Astrocyte (in vitro differentiated cells and primary cell): Measurements from ENCODE around the gene TSEN2. TPM values are rescaled to one million over a fixed set of nuclear protein-coding genes. Genes with fewer than 3 reads are reported as not detected.

Source experiments
- DNase-seq: peaks from one replicate; pipeline ENCODE4 v3.0.0-alpha.2; 2010; ENCODE audit warnings: low read depth
- FAIRE-seq: peaks from 2 replicates; lab custom pipeline; 2011; peaks lifted over from hg19 to GRCh38; lab: Jason Lieb, UNC
- H2AFZ ChIP-seq: 2 replicates; pipeline ENCODE4 v1.6.0; 2012; ENCODE audit warnings: low read depth, low read length, inconsistent platforms
- H3K27ac ChIP-seq: 2 replicates; pipeline ENCODE4 v1.5.1; 2011; ENCODE audit warnings: low read depth, low read length, inconsistent platforms
- H3K27me3 ChIP-seq: 2 replicates; pipeline ENCODE4 v1.6.0; 2011; ENCODE audit warnings: low read length, inconsistent platforms; ENCODE audit not compliant: insufficient read depth
- H3K36me3 ChIP-seq: 2 replicates; pipeline ENCODE4 v1.5.1; 2011; ENCODE audit warnings: low read length, inconsistent platforms; ENCODE audit not compliant: insufficient read depth
- H3K4me1 ChIP-seq: 2 replicates; pipeline ENCODE4 v1.5.1; 2011; ENCODE audit warnings: low read length, inconsistent platforms; ENCODE audit not compliant: insufficient read depth
- H3K4me2 ChIP-seq: 2 replicates; pipeline ENCODE4 v1.6.0; 2012; ENCODE audit warnings: low read length, inconsistent platforms
- H3K4me3 ChIP-seq: 2 replicates; pipeline ENCODE4 v1.5.1; 2011; ENCODE audit warnings: low read depth, mild to moderate bottlenecking, low read length, inconsistent platforms; ENCODE audit not compliant: insufficient read depth
- H3K79me2 ChIP-seq: 2 replicates; pipeline ENCODE4 v1.6.0; 2012; ENCODE audit warnings: mild to moderate bottlenecking, low read length, inconsistent platforms; ENCODE audit not compliant: insufficient read depth
- H3K9ac ChIP-seq: 2 replicates; pipeline ENCODE4 v1.6.0; 2012; ENCODE audit warnings: mild to moderate bottlenecking, low read length, inconsistent platforms
- H3K9me3 ChIP-seq: 2 replicates; pipeline ENCODE4 v1.5.1; 2012; ENCODE audit warnings: low read depth, mild to moderate bottlenecking, low read length, inconsistent platforms; ENCODE audit not compliant: insufficient read depth
- H4K20me1 ChIP-seq: 2 replicates; pipeline ENCODE4 v1.6.0; 2012; ENCODE audit warnings: low read length, inconsistent platforms; ENCODE audit not compliant: insufficient read depth
- H3K27ac Mint-ChIP-seq: one replicate; pipeline ENCODE4 v1.8.0; 2021; ENCODE audit warnings: mild to moderate bottlenecking, mixed read lengths; ENCODE audit not compliant: unreplicated experiment
- H3K27me3 Mint-ChIP-seq: one replicate; pipeline ENCODE4 v1.8.0; 2021; ENCODE audit warnings: low read depth, mixed read lengths; ENCODE audit not compliant: unreplicated experiment
- H3K36me3 Mint-ChIP-seq: one replicate; pipeline ENCODE4 v1.8.0; 2021; ENCODE audit warnings: low read depth, mixed read lengths; ENCODE audit not compliant: unreplicated experiment
- H3K4me1 Mint-ChIP-seq: one replicate; pipeline ENCODE4 v1.8.0; 2021; ENCODE audit warnings: low read depth, mixed read lengths; ENCODE audit not compliant: unreplicated experiment
- H3K4me3 Mint-ChIP-seq: one replicate; pipeline ENCODE4 v1.8.0; 2021; ENCODE audit warnings: mild to moderate bottlenecking, moderate library complexity, mixed read lengths; ENCODE audit not compliant: unreplicated experiment
- H3K9me3 Mint-ChIP-seq: one replicate; pipeline ENCODE4 v1.8.0; 2021; ENCODE audit warnings: mild to moderate bottlenecking, mixed read lengths; ENCODE audit not compliant: unreplicated experiment
- EZH2 ChIP-seq: IDR thresholded peaks from 2 replicates; pipeline ENCODE4 v1.6.1; 2012; ENCODE audit warnings: mild to moderate bottlenecking, low read length, inconsistent platforms; ENCODE audit not compliant: insufficient read depth
- total RNA-seq: library from RNA; stranded (reverse); gene quantifications from 2 replicates; pipeline ENCODE4 v1.2.1, GENCODE V29; 2021
- TF ChIP-seq, protein P1 (sequence below): IDR thresholded peaks from 2 replicates; pipeline ENCODE4 v1.5.1; 2011; ENCODE audit warnings: low read depth, mild to moderate bottlenecking, inconsistent platforms, low read length, moderate library complexity; ENCODE audit not compliant: insufficient read depth

The TSEN2 gene
- total RNA-seq, 1 donor from 2014 or later: 9.7 TPM

DNA sequence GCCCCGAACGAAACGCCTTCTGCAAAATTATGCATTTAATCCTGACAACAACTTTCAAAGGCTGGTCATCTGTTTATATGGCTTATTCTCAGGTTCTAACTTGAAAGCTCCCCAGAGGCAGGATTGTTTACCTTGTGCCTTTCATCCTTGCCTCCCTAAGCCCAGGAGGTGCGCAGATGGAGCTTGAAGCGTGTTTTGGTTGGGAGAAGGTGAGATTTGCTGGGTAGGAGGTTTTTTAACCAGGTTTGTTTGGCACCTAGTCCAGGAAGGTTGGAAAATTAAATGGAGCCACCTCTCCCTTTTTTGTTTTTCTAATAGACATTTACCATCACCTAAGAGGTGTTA lies 675 bp downstream of the TSEN2 start:
- FAIRE-seq: no peak
- no peaks in the 10 kb centered on the region for H3K9me3 Mint-ChIP-seq
- Histone ChIP-seq H3K27ac (no peak overlapping the region), H4K20me1 (no peaks in the 10 kb centered on the region), H3K36me3 (no peaks in the 10 kb centered on the region), H3K79me2 (peaks cover 39% of the 10 kb centered on the region), H2AFZ (peak overlapping the region; percentile 91), H3K4me3 (peak overlapping the region; percentile 84), H3K9me3 (no peaks in the 10 kb centered on the region), H3K27me3 (no peaks in the 10 kb centered on the region), H3K4me2 (peak overlapping the region; percentile 88), H3K4me1 (peaks cover 16% of the 10 kb centered on the region), H3K9ac (peak overlapping the region; percentile 80)
- DNase-seq: no peak
- TF ChIP-seq, protein P1, sequence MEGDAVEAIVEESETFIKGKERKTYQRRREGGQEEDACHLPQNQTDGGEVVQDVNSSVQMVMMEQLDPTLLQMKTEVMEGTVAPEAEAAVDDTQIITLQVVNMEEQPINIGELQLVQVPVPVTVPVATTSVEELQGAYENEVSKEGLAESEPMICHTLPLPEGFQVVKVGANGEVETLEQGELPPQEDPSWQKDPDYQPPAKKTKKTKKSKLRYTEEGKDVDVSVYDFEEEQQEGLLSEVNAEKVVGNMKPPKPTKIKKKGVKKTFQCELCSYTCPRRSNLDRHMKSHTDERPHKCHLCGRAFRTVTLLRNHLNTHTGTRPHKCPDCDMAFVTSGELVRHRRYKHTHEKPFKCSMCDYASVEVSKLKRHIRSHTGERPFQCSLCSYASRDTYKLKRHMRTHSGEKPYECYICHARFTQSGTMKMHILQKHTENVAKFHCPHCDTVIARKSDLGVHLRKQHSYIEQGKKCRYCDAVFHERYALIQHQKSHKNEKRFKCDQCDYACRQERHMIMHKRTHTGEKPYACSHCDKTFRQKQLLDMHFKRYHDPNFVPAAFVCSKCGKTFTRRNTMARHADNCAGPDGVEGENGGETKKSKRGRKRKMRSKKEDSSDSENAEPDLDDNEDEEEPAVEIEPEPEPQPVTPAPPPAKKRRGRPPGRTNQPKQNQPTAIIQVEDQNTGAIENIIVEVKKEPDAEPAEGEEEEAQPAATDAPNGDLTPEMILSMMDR: no peak
- TF ChIP-seq EZH2: no peak
- peaks cover 2% of the 10 kb centered on the region for H3K36me3 Mint-ChIP-seq
- peak overlapping the region; percentile 23 for H3K27ac Mint-ChIP-seq
- no peaks in the 10 kb centered on the region for H3K27me3 Mint-ChIP-seq
- H3K4me3 Mint-ChIP-seq: peak overlapping the region; percentile 90
- peaks cover 13% of the 10 kb centered on the region for H3K4me1 Mint-ChIP-seq

DNA sequence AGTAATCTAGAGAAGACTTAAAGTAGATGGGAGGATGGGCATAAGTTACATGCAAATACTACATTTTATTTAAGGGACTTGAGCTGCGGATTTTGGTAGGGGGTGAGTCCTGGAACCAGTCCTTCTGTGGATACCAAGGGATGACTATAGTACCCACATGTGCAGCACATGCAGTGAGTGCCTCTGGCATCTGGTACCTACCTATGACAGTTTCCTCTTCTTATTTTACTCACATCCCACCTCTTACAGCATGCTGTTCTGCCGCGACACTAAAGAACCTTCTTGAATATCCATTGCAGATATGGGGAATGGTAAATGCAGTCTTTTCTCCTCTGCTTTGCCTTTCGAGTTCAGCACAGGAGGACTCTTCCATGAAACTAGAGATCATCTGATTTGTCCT lies 1.7 kb downstream of the TSEN2 start:
- Histone ChIP-seq H3K4me1 (peaks cover 16% of the 10 kb centered on the region), H4K20me1 (no peaks in the 10 kb centered on the region), H3K9ac (no peak overlapping the region), H3K4me3 (no peak overlapping the region), H3K27ac (no peak overlapping the region), H3K9me3 (no peaks in the 10 kb centered on the region), H2AFZ (no peak overlapping the region), H3K36me3 (no peaks in the 10 kb centered on the region), H3K27me3 (no peaks in the 10 kb centered on the region), H3K4me2 (no peak overlapping the region), H3K79me2 (peaks cover 39% of the 10 kb centered on the region)
- Mint-ChIP-seq H3K9me3 (no peaks in the 10 kb centered on the region), H3K27me3 (no peaks in the 10 kb centered on the region), H3K36me3 (peaks cover 4% of the 10 kb centered on the region), H3K4me3 (peak overlapping the region; percentile 21), H3K27ac (no peak overlapping the region), H3K4me1 (peaks cover 17% of the 10 kb centered on the region)
- no peak for FAIRE-seq
- TF ChIP-seq, protein P1: no peak
- no peak for TF ChIP-seq EZH2
- no peak for DNase-seq

- DNase-seq (no peak), FAIRE-seq (no peak)
- Histone ChIP-seq H4K20me1 (no peaks in the 10 kb centered on the region), H3K36me3 (no peaks in the 10 kb centered on the region), H3K4me3 (no peak overlapping the region), H3K4me2 (no peak overlapping the region), H2AFZ (no peak overlapping the region), H3K79me2 (peaks cover 40% of the 10 kb centered on the region), H3K4me1 (peaks cover 16% of the 10 kb centered on the region), H3K27me3 (no peaks in the 10 kb centered on the region), H3K9me3 (no peaks in the 10 kb centered on the region), H3K27ac (no peak overlapping the region), H3K9ac (no peak overlapping the region)
- Mint-ChIP-seq H3K36me3 (peaks cover 4% of the 10 kb centered on the region), H3K4me1 (peaks cover 17% of the 10 kb centered on the region), H3K27ac (no peak overlapping the region), H3K9me3 (no peaks in the 10 kb centered on the region), H3K27me3 (no peaks in the 10 kb centered on the region), H3K4me3 (no peak overlapping the region)
- TF ChIP-seq, protein P1: no peak
- TF ChIP-seq EZH2: no peak
Observed at GRCh38 chr3:12486916-12487315, 2.6 kb downstream of the TSEN2 start.
